ENCODE results near the gene FOXF2. TPM values are rescaled to one million over a fixed set of nuclear protein-coding genes. Genes with fewer than 3 reads are reported as not detected.

The FOXF2 gene
- total RNA-seq, 2 donors from 2014 or later: 0.11 TPM; not detected in 1

- H3K27me3 ChIP-seq (ENCODE audit: control insufficient read depth, insufficient read depth, low read length, poor library complexity, severe bottlenecking): no peaks in the 10 kb centered on the region
- H3K27ac ChIP-seq (ENCODE audit: low read depth, low read length): no peak overlapping the region
- H3K4me1 ChIP-seq (ENCODE audit: control insufficient read depth, insufficient read depth, low read length): no peaks in the 10 kb centered on the region
- H3K9me3 ChIP-seq (ENCODE audit: control insufficient read depth, low read length): no peaks in the 10 kb centered on the region
- TF ChIP-seq, protein P1, sequence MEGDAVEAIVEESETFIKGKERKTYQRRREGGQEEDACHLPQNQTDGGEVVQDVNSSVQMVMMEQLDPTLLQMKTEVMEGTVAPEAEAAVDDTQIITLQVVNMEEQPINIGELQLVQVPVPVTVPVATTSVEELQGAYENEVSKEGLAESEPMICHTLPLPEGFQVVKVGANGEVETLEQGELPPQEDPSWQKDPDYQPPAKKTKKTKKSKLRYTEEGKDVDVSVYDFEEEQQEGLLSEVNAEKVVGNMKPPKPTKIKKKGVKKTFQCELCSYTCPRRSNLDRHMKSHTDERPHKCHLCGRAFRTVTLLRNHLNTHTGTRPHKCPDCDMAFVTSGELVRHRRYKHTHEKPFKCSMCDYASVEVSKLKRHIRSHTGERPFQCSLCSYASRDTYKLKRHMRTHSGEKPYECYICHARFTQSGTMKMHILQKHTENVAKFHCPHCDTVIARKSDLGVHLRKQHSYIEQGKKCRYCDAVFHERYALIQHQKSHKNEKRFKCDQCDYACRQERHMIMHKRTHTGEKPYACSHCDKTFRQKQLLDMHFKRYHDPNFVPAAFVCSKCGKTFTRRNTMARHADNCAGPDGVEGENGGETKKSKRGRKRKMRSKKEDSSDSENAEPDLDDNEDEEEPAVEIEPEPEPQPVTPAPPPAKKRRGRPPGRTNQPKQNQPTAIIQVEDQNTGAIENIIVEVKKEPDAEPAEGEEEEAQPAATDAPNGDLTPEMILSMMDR (conservative IDR thresholded peaks at IDR 0.05): no peak
- H3K4me3 Mint-ChIP-seq: no peak overlapping the region
- no peaks in the 10 kb centered on the region for H3K36me3 ChIP-seq (ENCODE audit: control insufficient read depth, insufficient read depth, low read length)
- no peaks in the 10 kb centered on the region for H3K36me3 Mint-ChIP-seq (ENCODE audit: low read depth)
- WGBS, 2 experiments (ENCODE audit: insufficient coverage in 1 of 2, insufficient read length in 1 of 2): 74 to 84% methylated on average over 3 to 6 of the region's 6 CpGs
- H3K27ac Mint-ChIP-seq: no peak overlapping the region
- DNase-seq: no peak
- H3K4me3 ChIP-seq (ENCODE audit: low read length): no peak overlapping the region
- peaks cover 6% of the 10 kb centered on the region for H3K4me1 Mint-ChIP-seq
- no peak overlapping the region for H3K9ac ChIP-seq (ENCODE audit: extremely low read depth, low read length, poor library complexity, severe bottlenecking)
- peaks cover 2% of the 10 kb centered on the region for H3K9me3 Mint-ChIP-seq
- peaks cover 23% of the 10 kb centered on the region for H3K27me3 Mint-ChIP-seq (ENCODE audit: insufficient read depth)
Observed at GRCh38 chr6:1405221-1405620, 15.8 kb downstream of the FOXF2 start.

DNA sequence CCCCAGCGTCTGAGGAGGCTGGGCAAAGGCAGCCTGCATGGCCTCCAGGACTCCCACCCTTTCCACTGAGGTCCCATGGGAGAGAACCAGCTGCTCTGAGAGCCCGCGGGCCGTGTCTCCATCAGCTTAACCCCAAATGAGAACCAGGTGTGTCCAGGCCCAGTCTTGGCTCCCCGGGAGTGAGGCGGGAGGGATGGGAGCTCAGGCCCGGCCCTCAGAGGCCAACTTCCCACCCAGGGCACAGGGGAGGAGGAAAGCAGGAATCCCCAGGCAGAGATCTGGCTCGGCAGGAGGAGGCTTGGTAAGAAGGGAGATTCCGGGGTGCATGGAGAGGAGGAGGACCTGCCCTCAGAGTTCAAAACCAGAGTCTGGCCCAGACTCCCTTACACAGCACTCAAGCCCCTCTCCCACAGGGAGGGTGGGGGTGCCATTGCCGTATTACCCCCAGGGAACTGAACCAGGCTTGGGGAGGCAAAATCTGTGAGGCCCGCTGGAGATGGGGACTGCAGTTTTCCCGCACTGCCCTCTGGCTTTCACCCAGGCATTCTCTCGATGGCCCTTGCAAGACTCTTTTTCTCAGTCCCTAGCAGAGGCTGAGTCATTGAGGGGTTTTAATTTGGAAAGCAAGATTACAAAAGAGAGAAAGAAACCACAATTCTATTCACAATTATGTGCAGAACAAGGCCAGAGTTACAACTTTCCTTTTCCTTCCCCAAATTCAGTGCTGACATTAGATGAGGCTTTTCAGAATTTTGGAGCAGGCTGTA is 17.1 kb downstream of the FOXF2 start:
- H3K9me3 ChIP-seq (ENCODE audit: control insufficient read depth, low read length): no peaks in the 10 kb centered on the region
- Mint-ChIP-seq H3K27ac (no peak overlapping the region), H3K27me3 (ENCODE audit: insufficient read depth) (peaks cover 19% of the 10 kb centered on the region), H3K4me1 (peaks cover 6% of the 10 kb centered on the region), H3K36me3 (ENCODE audit: low read depth) (no peaks in the 10 kb centered on the region), H3K9me3 (peaks cover 2% of the 10 kb centered on the region), H3K4me3 (no peak overlapping the region)
- H3K9ac ChIP-seq (ENCODE audit: extremely low read depth, low read length, poor library complexity, severe bottlenecking): no peak overlapping the region
- TF ChIP-seq, protein P1 (conservative IDR thresholded peaks at IDR 0.05): no peak
- H3K36me3 ChIP-seq (ENCODE audit: control insufficient read depth, insufficient read depth, low read length): no peaks in the 10 kb centered on the region
- H3K4me3 ChIP-seq (ENCODE audit: low read length): no peak overlapping the region
- no peak for DNase-seq
- H3K27ac ChIP-seq (ENCODE audit: low read depth, low read length): no peak overlapping the region
- no peaks in the 10 kb centered on the region for H3K4me1 ChIP-seq (ENCODE audit: control insufficient read depth, insufficient read depth, low read length)
- whole genome bisulfite sequencing, 2 experiments (ENCODE audit: insufficient coverage in 1 of 2, insufficient read length in 1 of 2): 91 to 93% methylated on average over 6 to 13 of the region's 13 CpGs
- no peaks in the 10 kb centered on the region for H3K27me3 ChIP-seq (ENCODE audit: control insufficient read depth, insufficient read depth, low read length, poor library complexity, severe bottlenecking)

GRCh38 chr6:1407499-1407990 is 18.2 kb downstream of the FOXF2 start:
- H3K4me3 ChIP-seq (ENCODE audit: low read length): no peak overlapping the region
- H3K4me1 ChIP-seq (ENCODE audit: control insufficient read depth, insufficient read depth, low read length): no peaks in the 10 kb centered on the region
- TF ChIP-seq, protein P1 (conservative IDR thresholded peaks at IDR 0.05): no peak
- no peak overlapping the region for H3K27ac Mint-ChIP-seq
- H3K4me1 Mint-ChIP-seq: peaks cover 6% of the 10 kb centered on the region
- peaks cover 18% of the 10 kb centered on the region for H3K27me3 Mint-ChIP-seq (ENCODE audit: insufficient read depth)
- H3K36me3 ChIP-seq (ENCODE audit: control insufficient read depth, insufficient read depth, low read length): no peaks in the 10 kb centered on the region
- no peak overlapping the region for H3K27ac ChIP-seq (ENCODE audit: low read depth, low read length)
- peaks cover 2% of the 10 kb centered on the region for H3K9me3 Mint-ChIP-seq
- no peak overlapping the region for H3K4me3 Mint-ChIP-seq
- H3K36me3 Mint-ChIP-seq (ENCODE audit: low read depth): no peaks in the 10 kb centered on the region
- H3K9me3 ChIP-seq (ENCODE audit: control insufficient read depth, low read length): no peaks in the 10 kb centered on the region
- no peak overlapping the region for H3K9ac ChIP-seq (ENCODE audit: extremely low read depth, low read length, poor library complexity, severe bottlenecking)
- DNase-seq: no peak
- H3K27me3 ChIP-seq (ENCODE audit: control insufficient read depth, insufficient read depth, low read length, poor library complexity, severe bottlenecking): no peaks in the 10 kb centered on the region
- 71 to 78% methylated on average over 5 to 11 of the region's 11 CpGs for WGBS, 2 experiments (ENCODE audit: insufficient coverage in 1 of 2, insufficient read length in 1 of 2)
